WTC11 (cell line): Measurements from ENCODE around the gene KRTAP21-1. TPM values are rescaled to one million over a fixed set of nuclear protein-coding genes. Genes with fewer than 3 reads are reported as not detected.

Experiments used
- ATAC-seq: fragments of 200-7000 bp; cut with Tn5 transposase; 2 replicates; pipeline ENCODE4 v1.10.0; 2021; ENCODE audit warnings: mild to moderate bottlenecking, moderate library complexity
- CTCF ChIA-PET: fragments of 300-600 bp; sonication (Branson Sonifier 250); formaldehyde crosslinking; loops from one replicate; lab custom pipeline; 2021; ENCODE audit warnings: antibody characterized with exemption; lab: Charles Lee
- POLR2A ChIA-PET: fragments of 350-600 bp; sonication (Branson Sonifier 250); formaldehyde crosslinking; loops from one replicate; lab custom pipeline; 2021; ENCODE audit warnings: antibody characterized with exemption; lab: Charles Lee
- DNase-seq: peaks from one replicate; pipeline ENCODE4 v3.0.0; 2021; ENCODE audit warnings: low spot score
- H3K27ac Mint-ChIP-seq: 2 replicates; pipeline ENCODE4 v1.8.0; 2021; ENCODE audit warnings: mixed read lengths
- H3K27me3 Mint-ChIP-seq: 2 replicates; pipeline ENCODE4 v1.8.0; 2021; ENCODE audit warnings: low read depth, mild to moderate bottlenecking, moderate library complexity, mixed read lengths
- H3K36me3 Mint-ChIP-seq: 2 replicates; pipeline ENCODE4 v1.8.0; 2021; ENCODE audit warnings: mixed read lengths
- H3K4me1 Mint-ChIP-seq: 2 replicates; pipeline ENCODE4 v1.8.0; 2022; ENCODE audit warnings: mixed read lengths
- H3K4me3 Mint-ChIP-seq: 2 replicates; pipeline ENCODE4 v1.8.0; 2021; ENCODE audit warnings: mild to moderate bottlenecking, moderate library complexity, mixed read lengths
- H3K9me3 Mint-ChIP-seq: 2 replicates; pipeline ENCODE4 v1.8.0; 2021; ENCODE audit warnings: mixed read lengths
- CDX4 ChIP-seq: fragments of 250-450 bp; sonication (Bioruptor Pico); IDR thresholded peaks from 2 replicates; pipeline ENCODE4 v1.9.0; 2021; ENCODE audit warnings: moderate library complexity, mild to moderate bottlenecking, inconsistent platforms, borderline replicate concordance
- E2F5 ChIP-seq: sonication (generic); formaldehyde crosslinking; IDR thresholded peaks from 2 replicates; pipeline ENCODE4 v1.8.1; 2022; ENCODE audit warnings: mild to moderate bottlenecking, moderate library complexity, missing genetic modification reagents
- FOXP4 ChIP-seq: sonication (generic); formaldehyde crosslinking; IDR thresholded peaks from 2 replicates; pipeline ENCODE4 v1.8.0; 2022; ENCODE audit warnings: mild to moderate bottlenecking, missing genetic modification reagents
- GABPB1 ChIP-seq: sonication (generic); formaldehyde crosslinking; IDR thresholded peaks from 2 replicates; pipeline ENCODE4 v1.8.1; 2023; ENCODE audit warnings: mild to moderate bottlenecking, missing genetic modification reagents
- GRHL2 ChIP-seq: fragments of 250-450 bp; sonication (Bioruptor Pico); IDR thresholded peaks from 2 replicates; pipeline ENCODE4 v1.8.0; 2022; ENCODE audit warnings: mild to moderate bottlenecking, moderate library complexity; ENCODE audit not compliant: insufficient replicate concordance, severe bottlenecking
- HMGXB4 ChIP-seq: sonication (generic); formaldehyde crosslinking; IDR thresholded peaks from 2 replicates; pipeline ENCODE4 v1.8.1; 2023; ENCODE audit warnings: mild to moderate bottlenecking, moderate library complexity, missing genetic modification reagents
- IRF1 ChIP-seq: sonication (generic); formaldehyde crosslinking; IDR thresholded peaks from 2 replicates; pipeline ENCODE4 v1.8.0; 2023; ENCODE audit warnings: missing genetic modification reagents
- IRF2 ChIP-seq: sonication (generic); formaldehyde crosslinking; IDR thresholded peaks from 2 replicates; pipeline ENCODE4 v1.8.0; 2022; ENCODE audit warnings: low read depth, missing genetic modification reagents, borderline replicate concordance
- JAZF1 ChIP-seq: fragments of 250-450 bp; sonication (Bioruptor Pico); IDR thresholded peaks from 2 replicates; pipeline ENCODE4 v1.9.0; 2021; ENCODE audit warnings: moderate library complexity, mild to moderate bottlenecking, inconsistent platforms
- JUN ChIP-seq: sonication (generic); formaldehyde crosslinking; IDR thresholded peaks from 2 replicates; pipeline ENCODE4 v1.8.0; 2023; ENCODE audit warnings: mild to moderate bottlenecking, missing genetic modification reagents
- MAX ChIP-seq: sonication (generic); formaldehyde crosslinking; IDR thresholded peaks from 2 replicates; pipeline ENCODE4 v1.8.0; 2022; ENCODE audit warnings: mild to moderate bottlenecking, missing genetic modification reagents
- NFE2L1 ChIP-seq: sonication (generic); formaldehyde crosslinking; IDR thresholded peaks from 2 replicates; pipeline ENCODE4 v1.8.1; 2023; ENCODE audit warnings: missing genetic modification reagents
- PRDM15 ChIP-seq: sonication (generic); formaldehyde crosslinking; IDR thresholded peaks from 2 replicates; pipeline ENCODE4 v1.8.0; 2022; ENCODE audit warnings: missing genetic modification reagents
- PRRX2 ChIP-seq: fragments of 250-450 bp; sonication (Bioruptor Pico); IDR thresholded peaks from 2 replicates; pipeline ENCODE4 v1.8.0; 2021; ENCODE audit warnings: mild to moderate bottlenecking
- RORB ChIP-seq: fragments of 250-450 bp; sonication (Bioruptor Pico); IDR thresholded peaks from 2 replicates; pipeline ENCODE4 v1.9.0; 2021; ENCODE audit warnings: mild to moderate bottlenecking
- TCF7 ChIP-seq: sonication (generic); formaldehyde crosslinking; IDR thresholded peaks from 2 replicates; pipeline ENCODE4 v1.8.0; 2022; ENCODE audit warnings: mild to moderate bottlenecking, low read depth, missing genetic modification reagents, moderate library complexity
- TEAD4 ChIP-seq: sonication (generic); formaldehyde crosslinking; IDR thresholded peaks from 2 replicates; pipeline ENCODE4 v1.8.0; 2022; ENCODE audit warnings: mild to moderate bottlenecking, missing genetic modification reagents
- ZNF263 ChIP-seq: sonication (generic); formaldehyde crosslinking; IDR thresholded peaks from 2 replicates; pipeline ENCODE4 v1.8.1; 2022; ENCODE audit warnings: low read depth, mild to moderate bottlenecking, moderate library complexity, missing genetic modification reagents
- ZNF532 ChIP-seq: fragments of 250-450 bp; sonication (Bioruptor Pico); IDR thresholded peaks from 2 replicates; pipeline ENCODE4 v1.9.0; 2021; ENCODE audit warnings: mild to moderate bottlenecking, borderline replicate concordance
- total RNA-seq: library from RNA; stranded (reverse); gene quantifications from 3 replicates; pipeline ENCODE4 v1.2.3, GENCODE V29; 2021

Gene KRTAP21-1
- total RNA-seq, 1 experiment from 2014 or later = not detected

GRCh38 chr21:30719401-30719800, 35.8 kb downstream of the KRTAP21-1 start:
- no peak for DNase-seq
- Mint-ChIP-seq H3K27me3 (no peaks in the 10 kb centered on the region), H3K36me3 (no peaks in the 10 kb centered on the region), H3K4me3 (no peak overlapping the region), H3K27ac (no peak overlapping the region), H3K9me3 (no peaks in the 10 kb centered on the region), H3K4me1 (no peaks in the 10 kb centered on the region)
- no peak for ATAC-seq
- POLR2A ChIA-PET = no interaction called here
- CTCF ChIA-PET = no interaction called here
- TF ChIP-seq TCF7 (CRISPR knock-in tag) = no peak
- no peak for TF ChIP-seq ZNF263 (CRISPR knock-in tag)
- no peak for TF ChIP-seq JUN (CRISPR knock-in tag)
- TF ChIP-seq PRRX2 (CRISPR knock-in tag) = no peak
- TF ChIP-seq MAX (CRISPR knock-in tag) = no peak
- no peak for TF ChIP-seq FOXP4
- TF ChIP-seq HMGXB4 = no peak
- TF ChIP-seq E2F5 (CRISPR knock-in tag) = no peak
- no peak for TF ChIP-seq RORB (CRISPR knock-in tag)
- no peak for TF ChIP-seq PRDM15
- no peak for TF ChIP-seq TEAD4
- no peak for TF ChIP-seq IRF1 (CRISPR knock-in tag)
- TF ChIP-seq GABPB1 (CRISPR knock-in tag) = no peak
- no peak for TF ChIP-seq IRF2 (CRISPR knock-in tag)

GRCh38 chr21:30718239-30718909, 36.9 kb downstream of the KRTAP21-1 start, which contains the start of gene KRTAP21-3:
TSS of gene KRTAP21-3 (minus strand) at chr21:30718777. CDS start at chr21:30718759, 18 bp downstream.
- DNase-seq = no peak
- no peaks in the 10 kb centered on the region for H3K27me3 Mint-ChIP-seq
- ChIA-PET POLR2A (no interaction called here), CTCF (no interaction called here)
- H3K4me3 Mint-ChIP-seq = no peak within 1 kb of the TSS
- ATAC-seq = no peak
- H3K27ac Mint-ChIP-seq = no peak within 1 kb of the TSS
- TF ChIP-seq E2F5 (CRISPR knock-in tag) (no peak), NFE2L1 (CRISPR knock-in tag) (no peak), GRHL2 (CRISPR knock-in tag) (no peak), ZNF532 (CRISPR knock-in tag) (no peak), CDX4 (no peak), JAZF1 (CRISPR knock-in tag) (no peak)
- H3K4me1 Mint-ChIP-seq = no peaks in the 10 kb centered on the region
- no peaks in the 10 kb centered on the region for H3K36me3 Mint-ChIP-seq
- H3K9me3 Mint-ChIP-seq = no peaks in the 10 kb centered on the region
